SU-DHL-6 (cell line): ENCODE measurements around the gene HTT.

Experiments used
- H2AFZ ChIP-seq: fragments of 200-600 bp; sonication (generic); 2 replicates; pipeline ENCODE4 v1.6.1; 2014; ENCODE audit warnings: low read depth, mild to moderate bottlenecking, moderate library complexity, mixed read lengths, antibody characterized with exemption, low read length; ENCODE audit not compliant: severe bottlenecking
- H3F3A ChIP-seq: fragments of 200-600 bp; shearing (Covaris generic); 2 replicates; pipeline ENCODE4 v1.6.0; 2016; ENCODE audit warnings: antibody characterized with exemption, mild to moderate bottlenecking; ENCODE audit not compliant: insufficient read depth
- H3K27ac ChIP-seq: fragments of 200-600 bp; sonication (generic); 2 replicates; pipeline ENCODE4 v1.5.1; 2016; ENCODE audit warnings: low read depth, mild to moderate bottlenecking, low read length, moderate library complexity, mixed read lengths
- H3K27me3 ChIP-seq: fragments of 200-600 bp; sonication (generic), shearing (Covaris generic); 2 replicates; pipeline ENCODE4 v1.6.0; 2014; ENCODE audit warnings: mild to moderate bottlenecking, low read length
- H3K36me3 ChIP-seq: fragments of 200-600 bp; sonication (generic); 2 replicates; pipeline ENCODE4 v1.6.1; 2014; ENCODE audit warnings: mild to moderate bottlenecking, low read length, mixed read lengths
- H3K4me2 ChIP-seq: fragments of 300-600, 200-600 bp; shearing (Covaris generic), sonication (generic); 2 replicates; pipeline ENCODE4 v1.6.0; 2014; ENCODE audit warnings: low read length, low read depth, mild to moderate bottlenecking; ENCODE audit not compliant: poor library complexity, severe bottlenecking
- H3K4me3 ChIP-seq: fragments of 200-600 bp; sonication (generic); 2 replicates; pipeline ENCODE4 v1.5.1; 2014; ENCODE audit warnings: antibody characterized with exemption, low read length, mild to moderate bottlenecking, mixed read lengths; ENCODE audit not compliant: insufficient read depth, poor library complexity, severe bottlenecking
- H3K79me2 ChIP-seq: fragments of 200-600 bp; sonication (generic); 2 replicates; pipeline ENCODE4 v1.6.1; 2014; ENCODE audit warnings: mild to moderate bottlenecking, low read length, moderate library complexity; ENCODE audit not compliant: insufficient read depth
- H3K9ac ChIP-seq: fragments of 200-600 bp; sonication (generic); 2 replicates; pipeline ENCODE4 v1.7.0; 2014; ENCODE audit warnings: mild to moderate bottlenecking, low read length
- H3K9me2 ChIP-seq: fragments of 200-600 bp; sonication (generic); replicated peaks from 2 replicates; pipeline ENCODE4 v1.6.1; 2014; ENCODE audit warnings: low read length; ENCODE audit not compliant: insufficient read depth
- H3K9me3 ChIP-seq: fragments of 200-600 bp; sonication (generic); 2 replicates; pipeline ENCODE4 v1.6.1; 2014; ENCODE audit warnings: low read length, mixed read lengths; ENCODE audit not compliant: insufficient read depth
- H4K20me1 ChIP-seq: fragments of 200-600 bp; sonication (generic); 2 replicates; pipeline ENCODE4 v1.6.1; 2014; ENCODE audit warnings: low read depth, mild to moderate bottlenecking, antibody characterized with exemption, low read length, moderate library complexity, mixed read lengths
- EZH2phosphoT487 ChIP-seq: fragments of 200-600 bp; sonication (generic), shearing (Covaris generic); conservative IDR thresholded peaks from 2 replicates; pipeline ENCODE4 v1.6.1; 2018; ENCODE audit warnings: mild to moderate bottlenecking, antibody characterized with exemption, low read length, moderate library complexity, mixed read lengths
- TF ChIP-seq, protein P1 (sequence below): fragments of 200-600 bp; sonication (generic); IDR thresholded peaks from one replicate; pipeline ENCODE4 v1.5.1; 2017; ENCODE audit warnings: antibody characterized with exemption, mild to moderate bottlenecking, low read length, moderate library complexity; ENCODE audit not compliant: insufficient read depth, poor library complexity, severe bottlenecking

HTT gene

GRCh38 chr4:3130826-3131225, 56.3 kb downstream of the HTT start:
- peaks cover 32% of the 10 kb centered on the region for H3K36me3 ChIP-seq
- H3K27me3 ChIP-seq: no peaks in the 10 kb centered on the region
- H2AFZ ChIP-seq: no peak overlapping the region
- H4K20me1 ChIP-seq: no peaks in the 10 kb centered on the region
- H3K9me2 ChIP-seq: no peaks in the 10 kb centered on the region
- TF ChIP-seq, protein P1, sequence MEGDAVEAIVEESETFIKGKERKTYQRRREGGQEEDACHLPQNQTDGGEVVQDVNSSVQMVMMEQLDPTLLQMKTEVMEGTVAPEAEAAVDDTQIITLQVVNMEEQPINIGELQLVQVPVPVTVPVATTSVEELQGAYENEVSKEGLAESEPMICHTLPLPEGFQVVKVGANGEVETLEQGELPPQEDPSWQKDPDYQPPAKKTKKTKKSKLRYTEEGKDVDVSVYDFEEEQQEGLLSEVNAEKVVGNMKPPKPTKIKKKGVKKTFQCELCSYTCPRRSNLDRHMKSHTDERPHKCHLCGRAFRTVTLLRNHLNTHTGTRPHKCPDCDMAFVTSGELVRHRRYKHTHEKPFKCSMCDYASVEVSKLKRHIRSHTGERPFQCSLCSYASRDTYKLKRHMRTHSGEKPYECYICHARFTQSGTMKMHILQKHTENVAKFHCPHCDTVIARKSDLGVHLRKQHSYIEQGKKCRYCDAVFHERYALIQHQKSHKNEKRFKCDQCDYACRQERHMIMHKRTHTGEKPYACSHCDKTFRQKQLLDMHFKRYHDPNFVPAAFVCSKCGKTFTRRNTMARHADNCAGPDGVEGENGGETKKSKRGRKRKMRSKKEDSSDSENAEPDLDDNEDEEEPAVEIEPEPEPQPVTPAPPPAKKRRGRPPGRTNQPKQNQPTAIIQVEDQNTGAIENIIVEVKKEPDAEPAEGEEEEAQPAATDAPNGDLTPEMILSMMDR: no peak
- TF ChIP-seq EZH2phosphoT487: no peak
- no peak overlapping the region for H3K4me3 ChIP-seq
- no peak overlapping the region for H3K9ac ChIP-seq
- no peaks in the 10 kb centered on the region for H3F3A ChIP-seq
- H3K27ac ChIP-seq: no peak overlapping the region
- H3K79me2 ChIP-seq: no peaks in the 10 kb centered on the region
- H3K4me2 ChIP-seq: no peak overlapping the region
- H3K9me3 ChIP-seq: no peaks in the 10 kb centered on the region

- Histone ChIP-seq H3K9ac (no peak overlapping the region), H3K27ac (no peak overlapping the region), H3F3A (no peaks in the 10 kb centered on the region), H2AFZ (no peak overlapping the region), H4K20me1 (no peaks in the 10 kb centered on the region), H3K36me3 (peaks cover 29% of the 10 kb centered on the region), H3K4me2 (no peak overlapping the region), H3K9me2 (no peaks in the 10 kb centered on the region), H3K79me2 (no peaks in the 10 kb centered on the region), H3K9me3 (no peaks in the 10 kb centered on the region), H3K27me3 (no peaks in the 10 kb centered on the region), H3K4me3 (no peak overlapping the region)
- no peak for TF ChIP-seq EZH2phosphoT487
- TF ChIP-seq, protein P1: no peak
Measured at GRCh38 chr4:3134201-3134600, 59.7 kb downstream of the HTT start.

DNA sequence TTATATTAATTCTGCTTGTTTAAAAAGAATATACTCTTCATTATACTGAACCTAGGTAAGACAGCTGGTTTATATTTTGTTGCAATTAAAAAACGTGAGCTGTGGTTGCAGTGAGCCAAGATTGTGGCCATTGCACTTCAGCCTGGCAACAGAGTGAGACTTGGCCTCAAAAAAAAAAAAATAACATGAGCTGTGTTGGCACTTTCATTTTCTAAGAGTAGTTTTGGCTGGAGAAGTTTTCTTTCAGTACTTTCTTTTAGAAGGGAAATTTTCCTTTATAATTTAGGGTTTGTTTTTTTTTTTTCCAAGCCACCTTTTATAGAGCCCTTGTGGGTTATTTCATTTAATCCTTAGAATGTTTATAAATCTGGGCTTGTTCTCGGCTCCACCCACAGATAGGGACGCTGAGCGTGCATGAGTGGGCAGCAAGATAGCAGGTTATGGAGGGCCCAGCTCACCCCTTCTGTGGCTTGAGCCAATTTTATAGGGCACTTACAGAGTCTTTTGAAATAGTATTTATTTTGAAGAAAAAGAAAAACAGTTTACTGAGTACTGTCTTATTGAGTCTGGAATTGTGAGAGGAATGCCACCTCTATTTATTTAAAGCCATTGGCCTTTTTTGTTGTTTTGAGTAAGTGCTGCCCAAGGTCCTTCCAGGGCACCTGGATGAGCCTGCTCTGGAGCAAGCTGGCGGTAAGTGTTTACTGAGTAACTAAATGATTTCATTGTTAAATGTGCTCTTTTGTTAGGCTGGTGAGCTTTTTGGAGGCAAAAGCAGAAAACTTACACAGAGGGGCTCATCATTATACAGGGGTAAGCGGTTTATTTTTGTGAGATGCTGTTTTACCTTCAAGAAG, 60.9 kb downstream of the HTT start:
- Histone ChIP-seq H3K9ac (no peak overlapping the region), H3K36me3 (peaks cover 23% of the 10 kb centered on the region), H3F3A (no peaks in the 10 kb centered on the region), H3K79me2 (no peaks in the 10 kb centered on the region), H3K4me2 (no peak overlapping the region), H2AFZ (no peak overlapping the region), H3K27me3 (no peaks in the 10 kb centered on the region), H3K4me3 (no peak overlapping the region), H4K20me1 (no peaks in the 10 kb centered on the region), H3K9me2 (no peaks in the 10 kb centered on the region), H3K27ac (no peak overlapping the region), H3K9me3 (no peaks in the 10 kb centered on the region)
- TF ChIP-seq, protein P1: no peak
- TF ChIP-seq EZH2phosphoT487: no peak
